ENCODE measurements around the gene CYP26B1. TPM values are rescaled to one million over a fixed set of nuclear protein-coding genes. Genes with fewer than 3 reads are reported as not detected.

The CYP26B1 gene
- total RNA-seq, 1 experiment from 2014 or later = 2.7 TPM

DNA sequence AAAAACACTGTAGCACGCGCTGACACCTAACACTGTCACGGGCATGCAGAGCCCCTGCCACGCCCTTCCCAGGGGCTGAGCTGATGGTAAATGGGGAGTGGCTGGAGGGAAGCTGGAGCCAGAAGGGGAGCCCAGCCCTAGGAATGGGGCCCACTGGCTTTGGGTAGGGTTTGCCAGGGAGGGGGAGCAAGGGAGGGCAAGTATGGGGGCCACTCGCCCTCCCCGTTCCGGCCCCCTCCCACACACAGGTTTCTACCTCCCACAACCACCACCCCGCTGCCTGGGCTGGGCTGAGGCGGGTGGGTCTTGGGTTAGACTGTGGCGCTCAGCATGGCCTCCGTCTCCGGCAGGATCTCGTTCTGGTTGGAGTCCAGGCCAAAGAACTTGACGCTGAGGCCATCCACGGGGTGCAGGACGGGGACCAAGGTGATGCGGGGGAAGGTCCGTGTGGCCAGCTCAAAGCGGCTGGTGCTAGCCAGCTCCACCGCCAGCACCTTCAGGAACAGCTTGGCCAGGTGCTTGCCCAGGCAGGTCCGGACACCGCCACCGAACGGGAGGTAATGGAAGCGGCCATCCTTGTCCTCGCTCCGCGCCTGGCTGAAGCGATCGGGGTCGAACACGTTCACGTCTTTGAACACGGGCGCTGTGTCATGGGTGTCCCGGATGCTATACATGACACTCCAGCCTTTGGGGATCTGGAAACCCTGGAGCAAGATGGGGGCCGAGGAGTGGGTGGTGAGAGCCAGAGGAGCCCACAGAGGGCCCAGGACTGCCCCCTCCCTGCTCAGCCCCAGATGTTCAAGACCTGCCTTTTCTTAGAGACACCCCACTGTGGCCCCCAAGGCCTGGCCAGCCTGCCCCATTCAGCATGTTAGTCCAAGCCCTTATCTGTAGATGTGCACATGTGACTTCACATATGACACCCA is 15.5 kb downstream of the CYP26B1 start:
- BruUV-seq (replicated peaks) = no TSS peak
- Histone ChIP-seq H3K4me3 (ENCODE audit: low read depth, low read length, poor library complexity, severe bottlenecking) (no peak overlapping the region), H3K27ac (ENCODE audit: low read depth, low read length, poor library complexity, severe bottlenecking) (no peak overlapping the region), H3K27me3 (replicated peaks; ENCODE audit: insufficient read depth, low read depth, low read length, poor library complexity) (no peaks in the 10 kb centered on the region), H3K36me3 (ENCODE audit: insufficient read depth, low read length, poor library complexity, severe bottlenecking) (no peaks in the 10 kb centered on the region), H3K9me3 (ENCODE audit: low read depth, low read length, poor library complexity, severe bottlenecking) (no peaks in the 10 kb centered on the region), H3K4me1 (ENCODE audit: insufficient read depth, low read length, poor library complexity, severe bottlenecking) (no peaks in the 10 kb centered on the region)
- ChIA-PET CTCF (no interaction called here), POLR2A (ENCODE audit: low non-redundant PET) (no interaction called here)
- intact Hi-C loops (cut with micrococcal nuclease; ENCODE audit: unreplicated experiment) = no loop called here
- no peak for DNase-seq (ENCODE audit: low spot score)
- TF ChIP-seq, protein P1, sequence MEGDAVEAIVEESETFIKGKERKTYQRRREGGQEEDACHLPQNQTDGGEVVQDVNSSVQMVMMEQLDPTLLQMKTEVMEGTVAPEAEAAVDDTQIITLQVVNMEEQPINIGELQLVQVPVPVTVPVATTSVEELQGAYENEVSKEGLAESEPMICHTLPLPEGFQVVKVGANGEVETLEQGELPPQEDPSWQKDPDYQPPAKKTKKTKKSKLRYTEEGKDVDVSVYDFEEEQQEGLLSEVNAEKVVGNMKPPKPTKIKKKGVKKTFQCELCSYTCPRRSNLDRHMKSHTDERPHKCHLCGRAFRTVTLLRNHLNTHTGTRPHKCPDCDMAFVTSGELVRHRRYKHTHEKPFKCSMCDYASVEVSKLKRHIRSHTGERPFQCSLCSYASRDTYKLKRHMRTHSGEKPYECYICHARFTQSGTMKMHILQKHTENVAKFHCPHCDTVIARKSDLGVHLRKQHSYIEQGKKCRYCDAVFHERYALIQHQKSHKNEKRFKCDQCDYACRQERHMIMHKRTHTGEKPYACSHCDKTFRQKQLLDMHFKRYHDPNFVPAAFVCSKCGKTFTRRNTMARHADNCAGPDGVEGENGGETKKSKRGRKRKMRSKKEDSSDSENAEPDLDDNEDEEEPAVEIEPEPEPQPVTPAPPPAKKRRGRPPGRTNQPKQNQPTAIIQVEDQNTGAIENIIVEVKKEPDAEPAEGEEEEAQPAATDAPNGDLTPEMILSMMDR (conservative IDR thresholded peaks at IDR 0.05; ENCODE audit: low read depth, low read length) = no peak
- TF ChIP-seq EZH2 (IDR thresholded peaks at IDR 0.05; ENCODE audit: borderline replicate concordance, low read depth, low read length, poor library complexity, severe bottlenecking) = no peak

DNA sequence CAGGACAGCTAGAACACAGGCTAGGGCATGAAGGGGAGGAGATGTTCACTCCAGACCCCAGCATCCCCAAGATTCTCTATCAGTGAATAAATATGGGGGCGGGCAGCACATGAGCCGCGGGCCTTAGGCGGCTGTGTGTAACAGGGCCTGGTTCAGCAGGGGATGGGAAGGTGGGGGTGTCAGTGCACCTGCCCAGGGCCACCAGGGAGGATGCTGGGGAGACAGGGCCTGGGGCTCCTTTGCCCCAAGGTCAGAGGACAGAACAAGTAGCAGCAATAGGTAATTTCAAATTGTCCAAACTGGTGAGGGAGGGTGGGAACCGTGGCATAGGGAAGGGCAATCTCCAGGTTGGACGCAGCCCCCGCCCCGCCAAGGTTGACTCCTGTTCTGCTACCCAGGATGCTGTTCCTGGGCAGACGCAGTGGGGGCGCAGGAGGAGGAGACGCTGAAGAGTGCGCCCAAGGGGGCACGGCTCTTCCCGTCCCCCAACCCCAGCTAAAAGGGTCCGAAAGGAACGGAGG is 16.2 kb downstream of the CYP26B1 start:
- POLR2A ChIA-PET (ENCODE audit: low non-redundant PET) = no interaction called here
- Histone ChIP-seq H3K27me3 (replicated peaks; ENCODE audit: insufficient read depth, low read depth, low read length, poor library complexity) (no peaks in the 10 kb centered on the region), H3K4me1 (ENCODE audit: insufficient read depth, low read length, poor library complexity, severe bottlenecking) (no peaks in the 10 kb centered on the region), H3K9me3 (ENCODE audit: low read depth, low read length, poor library complexity, severe bottlenecking) (no peaks in the 10 kb centered on the region), H3K27ac (ENCODE audit: low read depth, low read length, poor library complexity, severe bottlenecking) (no peak overlapping the region), H3K4me3 (ENCODE audit: low read depth, low read length, poor library complexity, severe bottlenecking) (no peak overlapping the region), H3K36me3 (ENCODE audit: insufficient read depth, low read length, poor library complexity, severe bottlenecking) (no peaks in the 10 kb centered on the region)
- TF ChIP-seq, protein P1 (conservative IDR thresholded peaks at IDR 0.05; ENCODE audit: low read depth, low read length) = no peak
- no peak for TF ChIP-seq EZH2 (IDR thresholded peaks at IDR 0.05; ENCODE audit: borderline replicate concordance, low read depth, low read length, poor library complexity, severe bottlenecking)
- intact Hi-C loops (cut with micrococcal nuclease; ENCODE audit: unreplicated experiment) = no loop called here
- CTCF ChIA-PET = no interaction called here
- no peak for DNase-seq (ENCODE audit: low spot score)
- no TSS peak for BruUV-seq (replicated peaks)

DNA sequence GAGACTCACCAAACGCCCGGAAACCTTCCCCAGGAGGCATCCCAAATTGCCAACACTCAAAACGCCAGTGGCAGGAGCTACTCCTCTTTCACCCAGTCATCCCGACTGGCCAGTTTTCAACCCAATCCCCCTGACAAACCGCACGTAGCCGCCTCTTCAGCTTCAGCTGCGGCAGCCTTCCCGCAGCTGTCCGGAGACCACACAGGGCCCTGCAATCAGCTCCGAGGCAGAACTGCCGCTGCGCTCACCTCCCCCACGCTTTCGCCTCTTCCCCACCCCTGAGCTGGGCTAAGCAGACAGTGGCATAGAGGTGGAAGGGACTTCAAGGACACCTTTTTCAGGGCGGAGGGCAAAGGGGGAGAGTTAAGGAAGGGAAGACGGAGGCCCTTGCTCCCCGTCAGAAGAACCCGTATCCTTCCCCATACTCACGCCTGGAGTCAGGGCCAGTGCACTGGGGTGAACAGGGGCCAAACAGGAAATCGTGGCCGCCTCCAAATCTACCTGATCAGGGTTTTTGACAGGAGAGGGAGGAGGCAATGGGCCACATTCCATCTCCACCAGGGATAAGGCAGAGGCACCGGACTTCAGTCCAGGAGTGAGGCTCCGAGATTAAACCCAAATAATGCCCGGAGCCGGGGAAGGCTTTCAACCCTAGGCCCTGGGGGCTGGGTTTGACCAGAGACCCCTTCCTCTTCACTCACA is 16.9 kb downstream of the CYP26B1 start:
- no peaks in the 10 kb centered on the region for H3K9me3 ChIP-seq (ENCODE audit: low read depth, low read length, poor library complexity, severe bottlenecking)
- no peak for TF ChIP-seq EZH2 (IDR thresholded peaks at IDR 0.05; ENCODE audit: borderline replicate concordance, low read depth, low read length, poor library complexity, severe bottlenecking)
- TF ChIP-seq, protein P1 (conservative IDR thresholded peaks at IDR 0.05; ENCODE audit: low read depth, low read length) = no peak
- no peak overlapping the region for H3K27ac ChIP-seq (ENCODE audit: low read depth, low read length, poor library complexity, severe bottlenecking)
- no peaks in the 10 kb centered on the region for H3K4me1 ChIP-seq (ENCODE audit: insufficient read depth, low read length, poor library complexity, severe bottlenecking)
- no peaks in the 10 kb centered on the region for H3K36me3 ChIP-seq (ENCODE audit: insufficient read depth, low read length, poor library complexity, severe bottlenecking)
- POLR2A ChIA-PET (ENCODE audit: low non-redundant PET) = no interaction called here
- CTCF ChIA-PET = no interaction called here
- intact Hi-C loops (cut with micrococcal nuclease; ENCODE audit: unreplicated experiment) = no loop called here
- no peak overlapping the region for H3K4me3 ChIP-seq (ENCODE audit: low read depth, low read length, poor library complexity, severe bottlenecking)
- no peaks in the 10 kb centered on the region for H3K27me3 ChIP-seq (replicated peaks; ENCODE audit: insufficient read depth, low read depth, low read length, poor library complexity)
- no peak for DNase-seq (ENCODE audit: low spot score)
- BruUV-seq (replicated peaks) = no TSS peak
